Lung (tissue), 12 donors: ENCODE results near the gene HCN3. TPM values are rescaled to one million over a fixed set of nuclear protein-coding genes. Genes with fewer than 3 reads are reported as not detected.

Source experiments
- ATAC-seq: fragments of 200-7000 bp; cut with Tn5 transposase; one replicate; pipeline ENCODE4 v1.9.1; 2020; ENCODE audit warnings: moderate number of reproducible peaks; ENCODE audit not compliant: insufficient read depth, low FRiP score
- DNase-seq, 3 donors: peaks; one replicate each; pipeline ENCODE4 v3.0.0-alpha.2; 2013 to 2017
- H3K27ac ChIP-seq, 2 donors: one replicate each; pipeline ENCODE4 v1.5.1; 2013; ENCODE audit warnings: mild to moderate bottlenecking in 2 of 2, moderate library complexity in 2 of 2, control low read depth in 1 of 2, inconsistent platforms in 1 of 2, low read depth in 1 of 2, low read length in 1 of 2
- H3K27me3 ChIP-seq, 3 donors: one replicate each; pipeline ENCODE4 v1.5.1; 2013; ENCODE audit warnings: low read length in 2 of 3; ENCODE audit not compliant: control insufficient read depth in 3 of 3, insufficient read depth in 3 of 3
- H3K36me3 ChIP-seq, 4 donors: one replicate each; pipeline ENCODE4 v1.5.1; 2013; ENCODE audit warnings: low read length in 4 of 4, mild to moderate bottlenecking in 1 of 4, moderate library complexity in 1 of 4; ENCODE audit not compliant: control insufficient read depth in 4 of 4, insufficient read depth in 4 of 4
- H3K4me1 ChIP-seq, 5 donors: one replicate each; pipeline ENCODE4 v1.5.1; 2013; ENCODE audit warnings: low read length in 5 of 5, mild to moderate bottlenecking in 2 of 5, moderate library complexity in 1 of 5; ENCODE audit not compliant: control insufficient read depth in 5 of 5, insufficient read depth in 5 of 5
- H3K4me3 ChIP-seq: one replicate; pipeline ENCODE4 v1.5.1; 2013; ENCODE audit warnings: mild to moderate bottlenecking, control low read depth, moderate library complexity
- H3K9ac ChIP-seq, 2 donors: one replicate each; pipeline ENCODE4 v1.5.1; 2013; ENCODE audit warnings: low read length in 2 of 2, control low read depth in 1 of 2; ENCODE audit not compliant: insufficient read depth in 1 of 2
- H3K9me3 ChIP-seq, 4 donors: one replicate each; pipeline ENCODE4 v1.5.1; 2013; ENCODE audit warnings: low read length in 3 of 4, mild to moderate bottlenecking in 1 of 4, moderate library complexity in 1 of 4; ENCODE audit not compliant: control insufficient read depth in 4 of 4, insufficient read depth in 3 of 4
- WGBS, 2 donors: extraction: QIAGEN DNeasy Blood & Tissue Kit; methylation state at CpG; one replicate each; pipeline ENCODE4 v1.1.7; 2013; 5-methylcytosine and 5-hydroxymethylcytosine counted together
- polyA plus RNA-seq, 2 donors: library from polyadenylated mRNA; stranded (reverse); fragments of 200-250 nt; gene quantifications; one replicate each; pipeline ENCODE4 v1.2.1, GENCODE V29; 2013
- total RNA-seq, 2 donors: library from RNA; depleted of rRNA in 1 of 2; stranded (reverse); fragments of >200 nt in 1 of 2; gene quantifications; one replicate each; pipeline ENCODE4 v1.2.1, GENCODE V29; 2014 to 2021
- TF ChIP-seq, protein P1 (sequence below): IDR thresholded peaks from 2 replicates; pipeline ENCODE4 v1.5.1; 2012; ENCODE audit warnings: mild to moderate bottlenecking; ENCODE audit errors: control extremely low read depth, extremely low read depth
- donor health status: control.
- donor health status: control.
- donor health status: Bipolar disorder and iron deficiency.
- donor health status: healthy.
- donor health status: DM: yes; HTN: yes; CAD: no.

Gene HCN3
- total and polyA plus RNA-seq, 4 donors: 1.0 to 4.7 (median 2.2) TPM

DNA sequence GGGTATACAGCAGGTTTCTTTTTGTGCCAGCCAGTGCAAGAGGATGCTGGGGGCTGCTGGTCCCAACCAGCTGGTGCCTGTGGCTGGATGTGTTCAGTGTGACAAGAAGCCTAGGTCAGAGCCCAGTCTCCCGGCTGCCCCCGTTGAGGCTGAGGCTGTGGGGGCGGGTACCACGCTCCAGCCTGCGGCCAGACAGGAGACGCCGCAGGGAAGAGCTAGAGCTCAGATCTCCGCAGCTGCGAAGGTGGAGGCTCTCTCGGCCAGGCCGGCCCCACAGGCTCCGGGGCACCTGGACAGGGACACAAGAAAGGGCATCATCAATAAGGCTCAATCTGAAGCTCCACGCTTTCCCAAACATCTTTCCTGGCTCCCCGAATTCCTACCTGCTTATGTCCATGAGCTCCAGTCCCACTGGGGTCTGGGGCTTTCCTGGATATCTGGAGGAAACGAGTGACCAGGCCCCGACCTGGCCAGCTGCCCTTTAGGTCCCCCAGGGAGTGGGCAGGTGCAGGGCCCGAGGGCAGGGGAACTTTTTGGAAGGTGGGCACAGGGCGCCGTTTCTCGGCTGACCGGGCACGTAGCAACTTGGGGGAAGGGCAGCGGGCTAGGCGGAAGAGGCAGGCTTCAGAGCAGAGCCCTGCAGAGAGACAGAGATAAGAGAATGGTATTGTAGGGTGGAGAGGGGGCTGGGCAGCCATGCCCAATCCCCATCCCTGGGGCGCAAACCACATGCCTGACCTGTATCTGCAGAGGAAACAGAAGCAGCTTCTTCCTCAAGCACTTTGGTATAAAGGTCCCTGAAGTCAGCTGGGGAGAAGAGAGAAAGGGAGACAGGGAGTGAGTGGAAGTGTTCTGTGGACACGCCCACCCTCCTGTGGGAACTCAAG is 29.4 kb upstream of the HCN3 start:
- ATAC-seq: no peak
- no peak for DNase-seq
- Histone ChIP-seq H3K9ac (no peak overlapping the region), H3K4me1 (peaks cover 0 to 28% (median 3%) of the 10 kb centered on the region in 5 donors), H3K36me3 (peaks cover 0 to 11% (median 6%) of the 10 kb centered on the region in 4 donors), H3K27ac (no peak overlapping the region), H3K27me3 (no peaks in the 10 kb centered on the region), H3K4me3 (no peak overlapping the region), H3K9me3 (no peaks in the 10 kb centered on the region)
- WGBS, 2 donors: 94 to 96% methylated on average over 26 of the region's 26 CpGs
- TF ChIP-seq, protein P1, sequence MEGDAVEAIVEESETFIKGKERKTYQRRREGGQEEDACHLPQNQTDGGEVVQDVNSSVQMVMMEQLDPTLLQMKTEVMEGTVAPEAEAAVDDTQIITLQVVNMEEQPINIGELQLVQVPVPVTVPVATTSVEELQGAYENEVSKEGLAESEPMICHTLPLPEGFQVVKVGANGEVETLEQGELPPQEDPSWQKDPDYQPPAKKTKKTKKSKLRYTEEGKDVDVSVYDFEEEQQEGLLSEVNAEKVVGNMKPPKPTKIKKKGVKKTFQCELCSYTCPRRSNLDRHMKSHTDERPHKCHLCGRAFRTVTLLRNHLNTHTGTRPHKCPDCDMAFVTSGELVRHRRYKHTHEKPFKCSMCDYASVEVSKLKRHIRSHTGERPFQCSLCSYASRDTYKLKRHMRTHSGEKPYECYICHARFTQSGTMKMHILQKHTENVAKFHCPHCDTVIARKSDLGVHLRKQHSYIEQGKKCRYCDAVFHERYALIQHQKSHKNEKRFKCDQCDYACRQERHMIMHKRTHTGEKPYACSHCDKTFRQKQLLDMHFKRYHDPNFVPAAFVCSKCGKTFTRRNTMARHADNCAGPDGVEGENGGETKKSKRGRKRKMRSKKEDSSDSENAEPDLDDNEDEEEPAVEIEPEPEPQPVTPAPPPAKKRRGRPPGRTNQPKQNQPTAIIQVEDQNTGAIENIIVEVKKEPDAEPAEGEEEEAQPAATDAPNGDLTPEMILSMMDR: no peak

GRCh38 chr1:155250246-155250632 is 27.0 kb upstream of the HCN3 start:
- ATAC-seq: no peak
- Histone ChIP-seq H3K27me3 (no peaks in the 10 kb centered on the region), H3K27ac (no peak overlapping the region), H3K4me1 (peaks cover 0 to 27% (median 10%) of the 10 kb centered on the region in 5 donors), H3K4me3 (no peak overlapping the region), H3K36me3 (peaks cover 0 to 11% (median 6%) of the 10 kb centered on the region in 4 donors), H3K9ac (no peak overlapping the region), H3K9me3 (no peaks in the 10 kb centered on the region)
- TF ChIP-seq, protein P1: no peak
- WGBS, 2 donors: 21 to 27% methylated on average over 25 to 28 of the region's 28 CpGs
- DNase-seq: no peak

DNA sequence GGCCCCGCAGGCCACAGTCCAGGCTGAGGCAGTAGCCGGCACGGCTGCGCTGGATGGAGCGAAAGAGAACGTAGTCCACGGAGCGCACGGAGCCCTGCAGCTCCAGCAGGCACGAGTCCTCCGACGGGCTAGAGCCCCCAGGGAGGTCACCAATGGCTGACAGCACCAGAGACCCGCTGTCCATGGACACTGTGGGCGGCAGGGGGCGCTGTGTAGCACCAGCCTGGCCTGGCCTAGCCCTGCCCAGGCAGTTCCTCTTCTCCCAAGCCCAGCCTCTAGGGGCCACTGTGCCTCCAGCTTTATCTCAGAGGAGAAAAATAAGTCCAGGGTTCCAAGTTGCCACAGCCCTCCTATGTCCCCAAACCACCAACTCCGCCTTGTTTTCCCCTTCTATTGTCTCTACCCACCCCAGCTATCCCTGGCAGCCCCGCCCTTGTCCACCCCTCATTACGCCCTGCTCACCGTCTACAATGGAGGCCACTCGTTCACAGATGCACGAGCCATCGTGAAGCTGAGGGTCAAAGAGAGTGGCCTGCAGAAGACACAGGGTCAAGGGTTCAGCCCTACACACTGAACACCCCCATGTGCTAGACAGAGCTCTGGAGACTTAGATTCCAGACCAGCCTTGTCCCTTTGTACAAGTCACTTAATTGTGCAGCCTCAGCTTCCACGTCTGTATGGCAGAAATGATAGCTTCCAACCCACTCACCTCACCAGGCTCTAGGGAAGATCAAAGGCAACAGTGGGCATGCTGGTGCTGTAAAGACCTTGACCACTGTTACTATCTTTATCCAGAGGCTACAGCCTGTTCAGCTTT is 26.4 kb upstream of the HCN3 start:
- H3K36me3 ChIP-seq: peaks cover 0 to 11% (median 6%) of the 10 kb centered on the region in 4 donors
- TF ChIP-seq, protein P1: peak; percentile 100
- peaks cover 0 to 27% (median 10%) of the 10 kb centered on the region in 5 donors for H3K4me1 ChIP-seq
- H3K9ac ChIP-seq: no peak overlapping the region
- no peaks in the 10 kb centered on the region for H3K27me3 ChIP-seq
- ATAC-seq: peak; percentile 92
- WGBS, 2 donors: 18 to 21% methylated on average over 22 to 23 of the region's 23 CpGs
- no peak overlapping the region for H3K4me3 ChIP-seq
- DNase-seq: peak; percentile 95 to 96 (median 95)
- H3K27ac ChIP-seq: no peak overlapping the region
- H3K9me3 ChIP-seq: no peaks in the 10 kb centered on the region
